IMR-90 (cell line): ENCODE data around the gene EPN3. TPM values are rescaled to one million over a fixed set of nuclear protein-coding genes. Genes with fewer than 3 reads are reported as not detected.
A peak's percentile ranks its signal among the peaks of the same experiment; 100 is the strongest.

Experiments used
- ATAC-seq: fragments of 200-7000 bp; cut with Tn5 transposase; 2 replicates; pipeline ENCODE4 v1.9.1; 2020; ENCODE audit warnings: low read depth, mild to moderate bottlenecking, moderate library complexity
- Bru-seq: library from RNA; stranded (reverse); fragments of 400-500 nt; gene quantifications from one replicate; lab custom pipeline; 2021; lab: Mats Ljungman, UMichigan
- BruChase-seq, 2 experiments: library from RNA; stranded (reverse); fragments of 400-500 nt; gene quantifications; one replicate each; lab custom pipeline; 2021; lab: Mats Ljungman, UMichigan
- BruUV-seq: library from RNA; stranded (reverse); fragments of 400-500 nt; replicated peaks from 2 replicates; lab custom pipeline; 2021; lab: Mats Ljungman, UMichigan
- CTCF ChIA-PET: fragments of 300-600 bp; formaldehyde crosslinking; extraction: SDS; loops from one replicate; lab custom pipeline; 2021; ENCODE audit warnings: antibody characterized with exemption; lab: Yijun Ruan, JAX
- POLR2A ChIA-PET: fragments of 300-600 bp; sonication (Branson Sonifier 250); formaldehyde crosslinking; loops from one replicate; lab custom pipeline; 2022; ENCODE audit warnings: antibody characterized with exemption; ENCODE audit not compliant: unreplicated experiment; lab: Charles Lee
- DNase-seq: peaks from one replicate; pipeline ENCODE4 v3.0.0; 2013
- H2AFZ ChIP-seq: replicated peaks from 2 replicates; pipeline ENCODE3; 2013; ENCODE audit warnings: low read length, mild to moderate bottlenecking; ENCODE audit not compliant: poor library complexity
- H2AK5ac ChIP-seq: 2 replicates; pipeline ENCODE4 v1.6.1; 2013; ENCODE audit warnings: low read depth, low read length, inconsistent platforms
- H2AK9ac ChIP-seq: replicated peaks from 2 replicates; pipeline ENCODE3; 2013; ENCODE audit warnings: mild to moderate bottlenecking, low read depth, low read length, moderate library complexity; ENCODE audit not compliant: poor library complexity
- H2BK120ac ChIP-seq: 2 replicates; pipeline ENCODE4 v1.6.1; 2013; ENCODE audit warnings: low read depth, low read length, inconsistent platforms
- H2BK15ac ChIP-seq: 3 replicates; pipeline ENCODE4 v1.6.1; 2013; ENCODE audit warnings: low read depth, low read length, inconsistent platforms
- H2BK20ac ChIP-seq: 2 replicates; pipeline ENCODE4 v1.6.1; 2013; ENCODE audit warnings: low read depth, mild to moderate bottlenecking, inconsistent platforms, low read length, moderate library complexity
- H2BK5ac ChIP-seq: 2 replicates; pipeline ENCODE4 v1.6.1; 2013; ENCODE audit warnings: mild to moderate bottlenecking, low read depth, low read length, inconsistent platforms; ENCODE audit not compliant: poor library complexity, severe bottlenecking
- H3K14ac ChIP-seq: replicated peaks from 2 replicates; pipeline ENCODE4 v1.6.1; 2013; ENCODE audit warnings: low read depth, low read length, inconsistent platforms
- H3K18ac ChIP-seq: 2 replicates; pipeline ENCODE4 v1.6.1; 2013; ENCODE audit warnings: low read depth, low read length, control low read depth
- H3K23ac ChIP-seq: 2 replicates; pipeline ENCODE4 v1.6.1; 2013; ENCODE audit warnings: low read depth, low read length, inconsistent platforms
- H3K27ac ChIP-seq: 2 replicates; pipeline ENCODE4 v1.5.1; 2013; ENCODE audit warnings: mild to moderate bottlenecking, control low read depth, low read length; ENCODE audit not compliant: insufficient read depth
- H3K27me3 ChIP-seq: 2 replicates; pipeline ENCODE4 v1.6.1; 2013; ENCODE audit warnings: low read length; ENCODE audit not compliant: control insufficient read depth, insufficient read depth
- H3K36me3 ChIP-seq: 2 replicates; pipeline ENCODE4 v1.6.1; 2013; ENCODE audit warnings: low read length, mixed read lengths; ENCODE audit not compliant: control insufficient read depth, insufficient read depth
- H3K4ac ChIP-seq: 2 replicates; pipeline ENCODE4 v1.6.1; 2013; ENCODE audit warnings: low read depth, low read length, inconsistent platforms
- H3K4me1 ChIP-seq: 2 replicates; pipeline ENCODE4 v1.6.1; 2013; ENCODE audit warnings: low read length, mixed read lengths; ENCODE audit not compliant: control insufficient read depth, insufficient read depth
- H3K4me2 ChIP-seq: 2 replicates; pipeline ENCODE4 v1.6.1; 2013; ENCODE audit warnings: low read depth, mild to moderate bottlenecking, control low read depth, low read length, moderate library complexity
- H3K4me3 ChIP-seq: 2 replicates; pipeline ENCODE4 v1.5.1; 2013; ENCODE audit warnings: low read depth, mild to moderate bottlenecking, control low read depth, low read length, moderate library complexity; ENCODE audit not compliant: insufficient read depth
- H3K56ac ChIP-seq: 2 replicates; pipeline ENCODE4 v1.6.1; 2013; ENCODE audit warnings: low read length, inconsistent platforms; ENCODE audit not compliant: insufficient read depth; ENCODE audit errors: extremely low read depth
- H3K79me1 ChIP-seq, 2 experiments: 2 replicates each; pipeline ENCODE4 v1.6.1; 2013; ENCODE audit warnings: low read length in 2 of 2, inconsistent platforms in 1 of 2, low read depth in 1 of 2
- H3K9ac ChIP-seq: 2 replicates; pipeline ENCODE4 v1.6.1; 2013; ENCODE audit warnings: low read depth, low read length, control low read depth
- H3K9me1 ChIP-seq: 2 replicates; pipeline ENCODE4 v1.6.1; 2013; ENCODE audit warnings: low read length, inconsistent platforms; ENCODE audit not compliant: insufficient read depth
- H3K9me3 ChIP-seq: 2 replicates; pipeline ENCODE4 v1.6.1; 2013; ENCODE audit warnings: low read length; ENCODE audit not compliant: control insufficient read depth, insufficient read depth
- H4K20me1 ChIP-seq: 2 replicates; pipeline ENCODE4 v1.6.1; 2013; ENCODE audit warnings: low read length, inconsistent platforms; ENCODE audit not compliant: insufficient read depth
- H4K5ac ChIP-seq: 2 replicates; pipeline ENCODE4 v1.6.1; 2013; ENCODE audit warnings: mild to moderate bottlenecking, low read depth, low read length, control low read depth
- H4K8ac ChIP-seq, 2 experiments: 2 replicates each; pipeline ENCODE4 v1.6.1; 2013; ENCODE audit warnings: low read depth in 2 of 2, low read length in 2 of 2, control low read depth in 1 of 2, inconsistent platforms in 1 of 2
- H4K91ac ChIP-seq: 2 replicates; pipeline ENCODE4 v1.6.1; 2013; ENCODE audit warnings: low read depth, low read length, inconsistent platforms; ENCODE audit not compliant: insufficient read depth
- CEBPB ChIP-seq: IDR thresholded peaks from 2 replicates; pipeline ENCODE4 v1.6.1; 2012; ENCODE audit warnings: low read depth, low read length, improper control_type of control experiment
- CTCF ChIP-seq: conservative IDR thresholded peaks from 2 replicates; pipeline ENCODE4 v1.5.1; 2012; ENCODE audit warnings: mild to moderate bottlenecking, low read depth, low read length, improper control_type of control experiment
- ELK1 ChIP-seq: fragments of 150-350 bp; IDR thresholded peaks from 2 replicates; pipeline ENCODE4 v1.6.1; 2016; ENCODE audit warnings: low read depth, mild to moderate bottlenecking, low read length, moderate library complexity, borderline replicate concordance
- MAFK ChIP-seq: IDR thresholded peaks from 2 replicates; pipeline ENCODE4 v1.6.1; 2012; ENCODE audit warnings: low read depth, low read length, improper control_type of control experiment
- MAZ ChIP-seq: IDR thresholded peaks from 2 replicates; pipeline ENCODE4 v1.6.1; 2012; ENCODE audit warnings: low read depth, mild to moderate bottlenecking, low read length, improper control_type of control experiment, moderate library complexity, borderline replicate concordance
- MXI1 ChIP-seq: IDR thresholded peaks from 2 replicates; pipeline ENCODE4 v1.6.1; 2012; ENCODE audit warnings: low read depth, mild to moderate bottlenecking, low read length, moderate library complexity, borderline replicate concordance
- NFE2L2 ChIP-seq: fragments of 150-350 bp; IDR thresholded peaks from 2 replicates; pipeline ENCODE4 v1.6.1; 2016; ENCODE audit warnings: low read depth, mild to moderate bottlenecking, low read length
- POLR2A ChIP-seq: IDR thresholded peaks from 2 replicates; pipeline ENCODE4 v1.6.1; 2012; ENCODE audit warnings: mild to moderate bottlenecking, low read depth, low read length
- RAD21 ChIP-seq: IDR thresholded peaks from 2 replicates; pipeline ENCODE4 v1.6.1; 2012; ENCODE audit warnings: low read length, improper control_type of control experiment
- RCOR1 ChIP-seq: IDR thresholded peaks from 2 replicates; pipeline ENCODE4 v1.6.1; 2012; ENCODE audit warnings: mild to moderate bottlenecking, low read length, improper control_type of control experiment; ENCODE audit not compliant: insufficient replicate concordance
- RFX5 ChIP-seq: IDR thresholded peaks from 2 replicates; pipeline ENCODE4 v1.8.0; 2012; ENCODE audit warnings: low read depth, mild to moderate bottlenecking, low read length, moderate library complexity
- SMC3 ChIP-seq: fragments of 150-350 bp; IDR thresholded peaks from 2 replicates; pipeline ENCODE4 v1.6.1; 2016; ENCODE audit warnings: low read depth, mild to moderate bottlenecking, antibody characterized with exemption, low read length, moderate library complexity
- WGBS, 2 experiments: methylation state at CpG; one replicate each; pipeline versions ENCODE4 v1.1.5 to v1.1.7; 2013; ENCODE audit warnings: missing lambda C conversion rate in 2 of 2; ENCODE audit not compliant: insufficient read length in 1 of 2; ENCODE audit errors: extremely low coverage in 2 of 2; 5-methylcytosine and 5-hydroxymethylcytosine counted together
- dilution Hi-C: fragments of 300-500 bp; cut with HindIII; formaldehyde crosslinking; loops from one replicate; pipeline ENCODE4 v1.14.3; 2018; ENCODE audit warnings: low sequenced_read_pairs; ENCODE audit not compliant: unreplicated experiment
- in situ Hi-C: fragments of 300-500 bp; cut with MboI; formaldehyde crosslinking; loops from 3 replicates; pipeline ENCODE4 v1.14.3; 2019; ENCODE audit warnings: low sequenced_read_pairs, inconsistent platforms, mixed read lengths
- intact Hi-C: fragments of 100-400 bp; cut with micrococcal nuclease; formaldehyde crosslinking; loops from 2 replicates; pipeline ENCODE4 v1.10.0; 2022
- long read RNA-seq: library from polyadenylated mRNA; unstranded; transcript quantifications from one replicate; pipeline ENCODE4 v2.0.0, GENCODE V29; 2021; ENCODE audit not compliant: unreplicated experiment
- polyA plus RNA-seq, 3 experiments: library from polyadenylated mRNA; depleted of rRNA; stranded (reverse); fragments of >200 nt; gene quantifications; 2 replicates each; pipeline ENCODE4 v1.2.3, GENCODE V29; 2012; ENCODE audit warnings: low replicate concordance in 1 of 3
- total RNA-seq: library from RNA; depleted of rRNA; stranded (reverse); fragments of >200 nt; gene quantifications from 2 replicates; pipeline ENCODE4 v1.2.3, GENCODE V29; 2012; rRNA removed

The EPN3 gene
- total RNA-seq, result not detected in 2 replicates
- 0.09 TPM in 1 of 2 replicates, not detected in the other for polyA plus RNA-seq (2012; rRNA removed)
- 0.07 TPM in 1 of 2 replicates, not detected in the other for polyA plus RNA-seq (2012; cell fraction: cytosol; rRNA removed)
- polyA plus RNA-seq (2012; cell fraction: nucleus; rRNA removed; ENCODE audit: low replicate concordance), result 0.07 TPM in 1 of 2 replicates, not detected in the other
- Bru-seq, nascent RNA, result percentile 18 among the genes with signal in this experiment
- BruChase-seq, experiment 1, labeled RNA remaining after a 6-hour chase, result percentile 16 among the genes with signal in this experiment
- percentile 13 among the genes with signal in this experiment for BruChase-seq, experiment 2, labeled RNA remaining after a 2-hour chase
- long read RNA-seq, result 0 reads

DNA sequence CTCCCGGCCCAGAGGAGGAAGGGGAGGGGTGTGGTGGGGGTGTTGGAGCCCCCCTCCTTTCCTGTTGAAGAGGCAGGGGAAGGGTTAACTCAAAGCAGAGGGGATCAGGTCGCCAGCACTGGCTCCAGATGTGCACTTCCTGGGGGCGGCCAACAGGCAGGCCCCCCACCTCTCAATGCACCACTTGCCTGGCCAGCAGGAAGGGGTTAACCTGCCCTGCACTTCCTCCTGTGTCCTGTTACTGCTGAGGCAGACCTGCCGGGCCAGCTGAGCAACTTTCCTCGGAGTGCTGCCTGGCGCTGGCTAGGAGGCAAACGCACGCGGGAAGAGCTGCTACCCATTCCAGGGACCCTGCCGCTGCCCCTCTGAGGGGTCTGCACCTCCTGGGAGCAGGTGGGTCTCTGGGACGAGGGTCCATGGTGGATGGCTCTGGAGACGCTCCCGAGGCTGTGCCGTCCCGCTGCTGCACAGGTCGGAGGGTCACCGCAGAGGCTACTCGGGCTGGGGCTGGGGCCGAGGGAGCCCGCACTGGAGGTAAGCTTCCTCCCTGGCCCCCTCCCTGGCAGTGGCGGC is at the start of gene EPN3:
TSS of gene EPN3 (plus strand) at position 284 of the 573 bp plus-strand sequence. CDS start 3,822 bp downstream, outside the sequence.
- TF ChIP-seq CTCF (no peak), RFX5 (no peak), MAFK (no peak), POLR2A (no peak), MXI1 (no peak), SMC3 (no peak), NFE2L2 (no peak), RCOR1 (no peak), MAZ (no peak), CEBPB (no peak), ELK1 (no peak), RAD21 (no peak)
- in situ Hi-C loops (no loop called here), intact Hi-C loops (no loop called here), dilution Hi-C loops (no loop called here)
- Histone ChIP-seq H4K91ac (no peak within 1 kb of the TSS), H2AK5ac (no peak within 1 kb of the TSS), H3K18ac (no peak within 1 kb of the TSS), H3K4me3 (no peak within 1 kb of the TSS), H4K8ac (no peak within 1 kb of the TSS), H2BK15ac (no peak within 1 kb of the TSS), H3K23ac (no peak within 1 kb of the TSS), H2AFZ (peak within 1 kb of the TSS; percentile 10), H3K9ac (no peak within 1 kb of the TSS), H3K27ac (no peak within 1 kb of the TSS), H2BK5ac (no peak within 1 kb of the TSS), H3K79me1 (no peaks in the 10 kb centered on the region), H4K20me1 (no peaks in the 10 kb centered on the region; the same call in 1 of the 2 replicates), H3K9me1 (no peaks in the 10 kb centered on the region), H3K14ac (no peak within 1 kb of the TSS), H4K5ac (no peak within 1 kb of the TSS), H3K9me3 (no peaks in the 10 kb centered on the region), H2BK20ac (no peak within 1 kb of the TSS), H3K4me2 (no peak within 1 kb of the TSS; the same call in 1 of the 2 replicates), H3K27me3 (peaks cover 58% of the 10 kb centered on the region), H2BK120ac (no peak within 1 kb of the TSS), H3K4me1 (peaks cover 11% of the 10 kb centered on the region; the same call in 1 of the 2 replicates), H2AK9ac (peak within 1 kb of the TSS; percentile 30), H3K4ac (no peak within 1 kb of the TSS), H3K36me3 (no peaks in the 10 kb centered on the region), H3K56ac (no peak within 1 kb of the TSS)
- CTCF ChIA-PET, result no interaction called here
- DNase-seq (no peak), ATAC-seq (no peak)
- BruUV-seq, result no TSS peak
- 4% methylated on average over 7 of the region's 21 CpGs; no CpG with 5 or more reads in 1 of the 2 experiments for WGBS, 2 experiments
- POLR2A ChIA-PET, result no interaction called here
